Frontal cortex (tissue), 4 donors: ENCODE results near the gene CD4. TPM values are rescaled to one million over a fixed set of nuclear protein-coding genes. Genes with fewer than 3 reads are reported as not detected.
A peak's percentile ranks its signal among the peaks of the same experiment; 100 is the strongest.
"Not testable (repeated sequence)": the region's sequence is repeated elsewhere in the genome, so short reads cannot be mapped to it uniquely, and the experiment has no call there.

Experiments used
- DNase-seq, 2 donors: peaks; one replicate each; pipeline ENCODE4 v3.0.0; 2012; ENCODE audit warnings: low spot score in 2 of 2
- FAIRE-seq: peaks from 2 replicates; lab custom pipeline; 2012; peaks lifted over from hg19 to GRCh38; lab: Jason Lieb, UNC
- total RNA-seq: library from RNA; depleted of rRNA; stranded (reverse); fragments of >200 nt; gene quantifications from one replicate; pipeline ENCODE4 v1.2.3, GENCODE V29; 2014
- donor health status: control.
- donor health status: control.
- donor health status: control.

CD4 gene
- total RNA-seq, 1 donor from 2014 or later: 2.0 TPM

GRCh38 chr12:6860116-6860515 lies 70.8 kb downstream of the CD4 start:
- FAIRE-seq (no peak), DNase-seq (no peak)

DNA sequence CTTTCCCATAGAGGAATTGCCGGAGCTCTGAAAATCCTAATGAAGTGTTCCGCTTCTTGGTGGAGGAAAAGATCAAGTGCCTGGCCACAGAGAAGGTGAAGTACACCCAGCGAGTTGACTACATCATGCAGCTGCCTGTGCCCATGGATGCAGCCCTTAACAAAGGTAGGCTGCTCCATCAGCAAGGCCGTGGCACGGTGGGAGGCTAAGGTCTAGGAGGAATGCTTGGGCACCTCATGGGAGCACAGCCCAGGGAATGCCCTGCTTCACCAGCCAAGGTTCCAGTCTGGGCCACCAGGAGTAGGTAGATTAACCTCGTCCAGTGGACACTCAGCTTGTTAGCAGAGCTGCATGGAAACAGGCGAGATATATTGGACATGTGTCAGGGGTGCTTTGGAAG lies 71.6 kb downstream of the CD4 start:
- FAIRE-seq (no peak), DNase-seq (no peak)

- FAIRE-seq: no peak
- no peak for DNase-seq
Measured at GRCh38 chr12:6861391-6861790, 72.1 kb downstream of the CD4 start.

DNA sequence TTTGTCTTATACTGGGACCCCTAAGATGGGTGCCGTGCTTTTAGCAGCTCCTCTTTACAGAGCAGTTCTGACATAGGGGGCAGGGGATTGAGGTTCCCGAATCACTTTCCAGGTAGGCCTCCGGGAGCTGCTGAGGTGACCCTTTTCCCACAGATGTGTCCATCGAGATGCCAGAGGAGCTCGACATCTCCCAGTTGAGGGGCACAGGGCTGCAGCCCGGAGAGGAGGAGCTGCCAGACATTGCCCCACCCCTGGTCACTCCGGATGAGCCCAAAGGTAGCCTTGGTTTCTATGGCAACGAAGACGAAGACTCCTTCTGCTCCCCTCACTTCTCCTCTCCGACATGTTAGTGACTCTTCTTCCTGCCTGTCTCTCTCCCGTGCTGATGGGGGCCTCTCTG lies 73.7 kb downstream of the CD4 start:
- DNase-seq (no peak), FAIRE-seq (no peak)

GRCh38 chr12:6863586-6864321 lies 74.4 kb downstream of the CD4 start:
- no peak for FAIRE-seq
- DNase-seq: no peak

DNA sequence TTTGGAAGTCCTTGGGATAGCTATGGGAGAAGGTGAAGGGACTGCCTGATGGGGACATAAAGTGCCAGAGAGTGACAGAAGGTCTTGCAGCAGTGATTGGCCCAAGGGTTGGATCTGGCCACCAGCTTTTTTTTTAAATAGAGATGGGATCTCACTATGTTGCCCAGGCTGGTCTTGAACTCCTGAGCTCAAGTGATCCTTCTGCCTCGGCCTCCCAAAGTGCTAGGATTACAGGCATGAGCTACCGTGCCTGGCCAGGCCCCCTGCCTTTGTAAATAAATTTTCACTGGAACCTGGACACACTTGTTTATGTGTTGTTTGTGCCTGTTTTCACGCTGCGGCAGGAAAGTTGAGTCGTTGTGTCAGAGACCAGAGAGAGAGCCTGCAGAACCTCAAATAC lies 76.0 kb downstream of the CD4 start:
- not testable (repeated sequence) for FAIRE-seq, DNase-seq

DNA sequence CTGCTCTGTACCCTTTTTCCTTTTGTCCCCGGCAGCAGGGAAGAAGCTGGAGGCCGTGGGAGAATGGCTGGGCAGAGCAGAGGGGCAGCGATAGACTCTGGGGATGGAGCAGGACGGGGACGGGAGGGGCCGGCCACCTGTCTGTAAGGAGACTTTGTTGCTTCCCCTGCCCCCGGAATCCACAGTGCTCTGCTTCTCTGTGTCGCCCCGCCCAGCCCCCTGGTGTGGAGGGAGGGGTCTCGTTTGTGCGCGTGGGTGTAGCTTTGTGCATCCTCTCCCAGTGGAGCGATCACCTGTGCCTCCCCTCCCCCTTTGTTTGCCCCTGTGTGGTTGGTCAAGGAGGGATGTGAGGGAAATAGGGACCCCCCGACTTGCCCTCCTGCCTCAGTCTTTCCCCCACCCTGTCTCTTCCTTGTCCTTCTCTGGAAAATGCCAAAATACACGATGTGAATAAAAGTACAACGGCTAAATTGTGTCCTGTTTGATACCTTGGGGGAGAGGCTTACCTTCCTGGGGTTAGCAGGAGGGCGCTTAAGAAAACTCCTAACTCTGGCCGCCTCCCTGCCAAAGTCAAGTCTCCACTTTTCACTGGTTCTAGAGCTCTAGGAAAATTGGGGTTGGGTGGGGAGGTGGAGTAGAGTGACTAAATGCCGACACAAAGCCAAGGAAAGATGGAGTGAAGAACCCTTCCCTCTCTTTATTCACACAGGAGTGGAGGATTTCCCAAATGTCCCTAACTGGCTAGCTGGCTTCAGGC lies 77.0 kb downstream of the CD4 start:
- FAIRE-seq (no peak), DNase-seq (no peak)

DNA sequence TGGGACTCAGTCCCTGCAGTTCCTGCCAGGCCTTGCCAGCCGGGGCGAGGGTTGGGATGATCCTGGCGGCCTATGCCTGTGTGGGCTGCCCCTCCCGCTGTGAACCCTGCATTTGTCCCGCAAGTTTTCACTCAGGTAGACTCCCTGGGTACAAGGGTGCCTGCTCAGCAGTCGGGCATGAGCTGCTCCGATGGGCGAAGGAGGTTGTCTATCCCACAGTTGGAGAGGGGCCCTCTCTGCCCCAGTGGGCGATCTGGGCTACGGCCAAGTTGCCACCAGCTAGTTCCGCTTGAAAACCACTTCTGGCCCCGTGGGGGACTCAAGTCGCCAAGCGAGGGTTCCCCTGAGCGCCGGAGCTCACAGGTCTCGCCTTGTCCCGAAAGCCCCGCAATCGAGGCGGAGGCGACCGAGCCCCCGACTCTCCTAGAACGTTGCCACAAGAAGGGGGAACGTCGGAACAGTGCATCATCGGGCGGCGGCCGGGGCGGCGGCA lies 77.6 kb downstream of the CD4 start:
- peak in 1 of 2 donors; percentile 34 for DNase-seq
- FAIRE-seq: no peak

GRCh38 chr12:6867413-6868210 lies 78.3 kb downstream of the CD4 start, which contains the start of gene TPI1:
Gene TPI1 (plus strand): TSS chr12:6867531. CDS start chr12:6867567, 36 bp downstream.
- DNase-seq (peak; percentile 96 to 99), FAIRE-seq (no peak)

DNA sequence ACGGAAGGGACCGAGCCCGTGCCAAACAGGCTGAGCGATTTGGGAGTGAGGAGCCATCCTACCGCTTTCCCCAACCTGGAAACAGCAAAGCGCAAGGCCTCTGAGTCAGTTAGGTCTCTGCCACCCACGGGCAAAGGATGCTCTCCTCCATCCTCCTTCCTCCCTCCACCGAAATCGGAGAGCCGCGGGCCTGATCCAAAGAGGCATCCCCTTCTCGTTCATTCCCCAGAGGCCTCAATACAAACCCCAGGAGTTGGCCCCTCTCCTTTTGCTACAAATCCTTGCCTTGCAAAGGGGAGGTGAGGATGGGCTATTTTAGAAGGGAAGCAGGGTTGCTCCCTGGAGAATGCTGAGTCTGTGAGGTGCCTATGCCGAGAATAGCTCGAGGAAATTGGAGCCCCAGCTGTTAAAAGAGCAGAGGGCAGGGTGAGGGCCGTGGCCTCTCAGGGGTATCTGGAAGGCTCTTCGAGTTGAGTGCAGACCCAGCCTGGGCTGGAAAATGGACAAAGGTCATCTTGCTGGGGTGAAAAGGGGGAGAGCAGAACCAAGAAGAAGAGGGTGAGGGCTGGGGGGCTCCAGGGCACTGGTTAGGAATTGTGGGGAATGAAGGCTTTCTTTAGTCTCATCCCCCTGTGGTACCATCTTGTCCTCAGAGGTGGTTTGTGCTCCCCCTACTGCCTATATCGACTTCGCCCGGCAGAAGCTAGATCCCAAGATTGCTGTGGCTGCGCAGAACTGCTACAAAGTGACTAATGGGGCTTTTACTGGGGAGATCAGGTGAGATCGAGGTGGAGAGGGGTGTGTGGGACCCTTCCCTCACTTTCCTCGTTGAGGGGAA lies 79.1 kb downstream of the CD4 start:
- no peak for FAIRE-seq
- no peak for DNase-seq

DNA sequence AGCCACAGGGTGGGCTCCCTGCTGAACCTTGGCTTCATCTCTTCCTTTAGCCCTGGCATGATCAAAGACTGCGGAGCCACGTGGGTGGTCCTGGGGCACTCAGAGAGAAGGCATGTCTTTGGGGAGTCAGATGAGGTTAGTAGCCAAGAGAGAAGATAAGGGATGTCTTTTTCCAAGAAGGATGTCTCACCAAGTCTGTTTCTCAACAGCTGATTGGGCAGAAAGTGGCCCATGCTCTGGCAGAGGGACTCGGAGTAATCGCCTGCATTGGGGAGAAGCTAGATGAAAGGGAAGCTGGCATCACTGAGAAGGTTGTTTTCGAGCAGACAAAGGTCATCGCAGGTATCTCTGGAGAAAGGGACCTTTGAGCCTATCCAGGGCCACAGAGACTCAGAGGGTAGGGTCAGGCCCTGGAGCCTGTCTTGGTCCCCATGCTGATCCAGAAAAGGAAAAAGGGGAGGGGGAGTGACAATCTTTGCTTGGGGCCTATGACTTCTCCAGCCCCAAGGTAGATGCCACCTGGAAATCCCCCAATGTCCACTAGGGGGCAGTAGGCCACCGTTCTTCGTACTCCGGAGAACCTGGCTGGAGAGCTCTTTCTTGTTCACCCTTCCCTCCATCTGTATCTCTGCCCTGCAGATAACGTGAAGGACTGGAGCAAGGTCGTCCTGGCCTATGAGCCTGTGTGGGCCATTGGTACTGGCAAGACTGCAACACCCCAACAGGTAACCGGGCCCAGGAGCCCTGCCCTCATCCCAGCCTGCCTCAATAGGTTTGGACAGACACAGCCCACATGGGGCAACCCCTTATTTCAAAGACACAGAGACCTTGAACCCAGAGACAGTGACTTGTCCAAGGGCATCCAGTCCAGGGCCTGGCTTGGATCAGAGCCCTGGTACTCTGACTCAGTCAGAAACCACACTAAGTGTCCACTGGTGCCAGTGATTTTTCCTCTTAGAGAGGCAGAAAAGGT lies 80.0 kb downstream of the CD4 start:
- DNase-seq: peak; percentile 75 to 78
- FAIRE-seq: no peak

DNA sequence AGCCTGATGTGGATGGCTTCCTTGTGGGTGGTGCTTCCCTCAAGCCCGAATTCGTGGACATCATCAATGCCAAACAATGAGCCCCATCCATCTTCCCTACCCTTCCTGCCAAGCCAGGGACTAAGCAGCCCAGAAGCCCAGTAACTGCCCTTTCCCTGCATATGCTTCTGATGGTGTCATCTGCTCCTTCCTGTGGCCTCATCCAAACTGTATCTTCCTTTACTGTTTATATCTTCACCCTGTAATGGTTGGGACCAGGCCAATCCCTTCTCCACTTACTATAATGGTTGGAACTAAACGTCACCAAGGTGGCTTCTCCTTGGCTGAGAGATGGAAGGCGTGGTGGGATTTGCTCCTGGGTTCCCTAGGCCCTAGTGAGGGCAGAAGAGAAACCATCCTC lies 81.0 kb downstream of the CD4 start:
- not testable (repeated sequence) for DNase-seq, FAIRE-seq

Other genes with a start within 250 kb of the CD4 start
- 4.9 TPM for gene IFFO1, start 233.5 kb upstream of the CD4 start, total RNA-seq
- 9.4 TPM for gene NOP2, start 221.2 kb upstream of the CD4 start, total RNA-seq
- 201 TPM for gene CHD4, start 182.1 kb upstream of the CD4 start, total RNA-seq
- 0.41 TPM for gene LPAR5, start 153.6 kb upstream of the CD4 start, total RNA-seq
- gene ACRBP, start 142.1 kb upstream of the CD4 start, total RNA-seq: 0.41 TPM
- 81.9 TPM for gene ING4, start 126.4 kb upstream of the CD4 start, total RNA-seq
- gene ZNF384, start 100.2 kb upstream of the CD4 start, total RNA-seq: 12.2 TPM
- 1.2 TPM for gene PIANP, start 88.7 kb upstream of the CD4 start, total RNA-seq
- 24.5 TPM for gene COPS7A, start 65.5 kb upstream of the CD4 start, total RNA-seq
- gene MLF2, start 36.4 kb upstream of the CD4 start, total RNA-seq: 77.9 TPM
- 47.7 TPM for gene PTMS, start 23.2 kb upstream of the CD4 start, total RNA-seq
- gene LAG3, start 17.0 kb upstream of the CD4 start, total RNA-seq: under 0.01 TPM
- 81.1 TPM for gene GPR162, start 32.3 kb downstream of the CD4 start, total RNA-seq
- 11.0 TPM for gene P3H3, start 38.9 kb downstream of the CD4 start, total RNA-seq
- gene GNB3, start 51.4 kb downstream of the CD4 start, total RNA-seq: 1.2 TPM
- gene CDCA3, start 61.8 kb downstream of the CD4 start, total RNA-seq: 2.9 TPM
- 77.5 TPM for gene USP5, start 62.6 kb downstream of the CD4 start, total RNA-seq
- gene TPI1, start 78.0 kb downstream of the CD4 start, total RNA-seq: 293 TPM
- gene SPSB2, start 83.8 kb downstream of the CD4 start, total RNA-seq: 1.6 TPM
- gene LRRC23, start 115.3 kb downstream of the CD4 start, total RNA-seq: 6.5 TPM
- gene ENO2, start 125.1 kb downstream of the CD4 start, total RNA-seq: 169 TPM
- 11.8 TPM for gene ATN1, start 138.4 kb downstream of the CD4 start, total RNA-seq
- gene RNU7-1, start 154.3 kb downstream of the CD4 start, total RNA-seq: not detected
- gene C12orf57, start 154.5 kb downstream of the CD4 start, total RNA-seq: 322 TPM
- 1.6 TPM for gene PTPN6, start 161.8 kb downstream of the CD4 start, total RNA-seq
- 175 TPM for gene PHB2, start 181.1 kb downstream of the CD4 start, total RNA-seq
- 22.4 TPM for gene EMG1, start 181.4 kb downstream of the CD4 start, total RNA-seq
- gene LPCAT3, start 228.9 kb downstream of the CD4 start, total RNA-seq: 6.5 TPM